Transverse colon (tissue), 4 donors: ENCODE data around the gene OXLD1. TPM values are rescaled to one million over a fixed set of nuclear protein-coding genes. Genes with fewer than 3 reads are reported as not detected.

Source experiments
- DNase-seq: peaks from one replicate; pipeline ENCODE4 v3.0.0-alpha.2; 2019
- H3K27ac ChIP-seq, 4 donors: fragments of 200-600 bp; sonication (generic); 2 replicates each; pipeline ENCODE4 v1.5.1; 2016 to 2018; ENCODE audit warnings: inconsistent platforms in 4 of 4
- H3K27me3 ChIP-seq: fragments of 200-600 bp; sonication (generic); 2 replicates; pipeline ENCODE4 v1.5.1; 2017; ENCODE audit warnings: inconsistent platforms
- H3K36me3 ChIP-seq, 4 donors: fragments of 200-600 bp; sonication (generic); 2 replicates each; pipeline ENCODE4 v1.5.1; 2017 to 2019; ENCODE audit warnings: inconsistent platforms in 4 of 4
- H3K4me1 ChIP-seq, 4 donors: fragments of 200-600 bp; sonication (generic); 2 replicates each; pipeline ENCODE4 v1.5.1; 2017 to 2020; ENCODE audit warnings: inconsistent platforms in 4 of 4
- H3K4me3 ChIP-seq, 4 donors: fragments of 200-600 bp; sonication (generic); 1 replicate in 1 of 4; 2 replicates in 3 of 4; pipeline versions ENCODE4 v1.5.1 to v1.6.1; 2017 to 2019; ENCODE audit warnings: inconsistent platforms in 4 of 4
- H3K9me3 ChIP-seq, 2 donors: fragments of 200-600 bp; sonication (generic); 2 replicates each; pipeline ENCODE4 v1.5.1; 2017 to 2019; ENCODE audit warnings: inconsistent platforms in 2 of 2
- EP300 ChIP-seq: sonication (generic); formaldehyde crosslinking; IDR thresholded peaks from one replicate; pipeline ENCODE4 v1.6.1; 2017; ENCODE audit warnings: antibody characterized with exemption, low read depth
- POLR2A ChIP-seq: fragments of 450-650 bp; IDR thresholded peaks from one replicate; pipeline ENCODE4 v1.6.1; 2016; ENCODE audit warnings: antibody characterized with exemption, mild to moderate bottlenecking, moderate library complexity
- POLR2AphosphoS5 ChIP-seq, 3 donors: sonication (generic); formaldehyde crosslinking; IDR thresholded peaks; one replicate each; pipeline ENCODE4 v1.6.1; 2016; ENCODE audit warnings: antibody characterized with exemption in 3 of 3
- WGBS, 2 donors: methylation state at CpG; one replicate each; pipeline ENCODE4 v1.1.5; 2018; ENCODE audit warnings: low coverage in 1 of 2; 5-methylcytosine and 5-hydroxymethylcytosine counted together
- in situ Hi-C, 4 donors: fragments of 200-750 bp; cut with MboI; loops; one replicate each; pipeline versions ENCODE4 v1.15.0 to v1.15.1; 2017; ENCODE audit warnings: low sequenced_read_pairs in 3 of 4, low pct_ligation_motif_present in 1 of 4, low pct_unique_long_range_greater_than_20kb in 1 of 4
- intact Hi-C: fragments of 100-400 bp; cut with DNase I; formaldehyde crosslinking; loops from one replicate; pipeline ENCODE4 v1.15.1; 2023; ENCODE audit warnings: low total_unique reads
- total RNA-seq, 4 donors: library from RNA; depleted of rRNA; stranded (reverse); fragments of >200 nt; gene quantifications; one replicate each; pipeline ENCODE4 v1.1.0, GENCODE V29; 2016
- TF ChIP-seq, protein P1 (sequence below), 5 experiments: fragments of 200-600 bp in 3 of 5; fragments of 450-650 bp in 2 of 5; sonication (generic) in 3 of 5; IDR thresholded peaks; 1 replicate in 2 of 5; 2 replicates in 3 of 5; pipeline ENCODE4 v1.5.1; 2016 to 2017; ENCODE audit warnings: antibody characterized with exemption in 5 of 5, inconsistent platforms in 3 of 5, mild to moderate bottlenecking in 2 of 5, moderate library complexity in 1 of 5

OXLD1 gene
- total RNA-seq, 4 donors from 2014 or later, result 21.4 to 63.6 (median 41.2) TPM

DNA sequence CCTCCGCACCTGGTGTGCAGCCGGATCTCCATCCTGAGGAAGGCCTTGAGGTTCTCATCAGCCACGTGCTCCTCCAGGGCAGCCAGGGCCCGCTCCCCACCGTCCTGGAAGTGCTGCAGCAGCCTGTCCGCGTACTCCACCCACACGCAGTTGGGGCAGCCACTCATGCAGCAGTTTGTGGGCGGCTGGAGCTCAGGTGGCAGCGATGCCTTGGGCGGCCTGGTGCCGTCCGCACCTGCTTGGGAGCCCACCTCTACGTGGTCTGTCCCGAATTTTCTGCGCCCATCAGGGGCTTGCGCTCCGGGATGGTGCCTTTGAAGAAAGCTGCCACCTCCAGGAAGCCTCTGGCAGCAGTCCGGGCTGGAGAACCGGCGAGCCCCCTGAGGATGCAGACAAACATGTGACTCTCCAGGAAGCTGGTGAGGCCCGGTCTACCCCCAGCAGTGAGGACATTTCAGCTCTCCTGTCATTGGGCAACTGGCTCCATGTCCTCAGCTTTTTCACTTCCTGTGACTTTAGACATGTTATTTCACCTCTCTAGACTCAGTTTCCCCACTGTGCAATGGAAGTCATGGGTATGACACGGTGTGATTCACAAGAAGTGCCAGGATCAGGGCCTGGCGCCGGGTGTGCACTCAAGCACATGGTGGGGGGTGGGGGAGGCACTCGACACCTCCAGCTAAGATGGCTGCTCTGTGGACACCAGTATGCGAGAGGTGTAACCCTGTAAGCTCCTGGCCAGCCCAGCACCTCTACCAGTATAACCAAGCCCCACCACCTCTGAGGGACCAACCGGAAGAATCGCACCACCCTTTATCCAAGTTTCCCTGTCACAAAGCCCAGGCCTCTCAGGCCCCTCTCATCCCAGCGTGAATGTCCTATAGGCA lies 957 bp downstream of the OXLD1 start:
- Histone ChIP-seq H3K4me1 (peaks cover 10 to 22% (median 20%) of the 10 kb centered on the region in 4 donors), H3K36me3 (peaks cover 0 to 4% (median 0%) of the 10 kb centered on the region in 4 donors), H3K27me3 (no peaks in the 10 kb centered on the region), H3K9me3 (no peaks in the 10 kb centered on the region), H3K27ac (peak overlapping the region; percentile 90 to 94 (median 92)), H3K4me3 (peak overlapping the region; percentile 95 to 98 (median 96))
- in situ Hi-C loops, result no loop called here
- intact Hi-C loops, result no loop called here
- WGBS, 2 donors, result 45% methylated on average over 24 of the region's 30 CpGs; no CpG with 5 or more reads in 1 of the 2 donors
- TF ChIP-seq POLR2A (no peak), POLR2AphosphoS5 (IDR thresholded peaks at IDR 0.05) (no peak), EP300 (no peak)
- TF ChIP-seq, protein P1, sequence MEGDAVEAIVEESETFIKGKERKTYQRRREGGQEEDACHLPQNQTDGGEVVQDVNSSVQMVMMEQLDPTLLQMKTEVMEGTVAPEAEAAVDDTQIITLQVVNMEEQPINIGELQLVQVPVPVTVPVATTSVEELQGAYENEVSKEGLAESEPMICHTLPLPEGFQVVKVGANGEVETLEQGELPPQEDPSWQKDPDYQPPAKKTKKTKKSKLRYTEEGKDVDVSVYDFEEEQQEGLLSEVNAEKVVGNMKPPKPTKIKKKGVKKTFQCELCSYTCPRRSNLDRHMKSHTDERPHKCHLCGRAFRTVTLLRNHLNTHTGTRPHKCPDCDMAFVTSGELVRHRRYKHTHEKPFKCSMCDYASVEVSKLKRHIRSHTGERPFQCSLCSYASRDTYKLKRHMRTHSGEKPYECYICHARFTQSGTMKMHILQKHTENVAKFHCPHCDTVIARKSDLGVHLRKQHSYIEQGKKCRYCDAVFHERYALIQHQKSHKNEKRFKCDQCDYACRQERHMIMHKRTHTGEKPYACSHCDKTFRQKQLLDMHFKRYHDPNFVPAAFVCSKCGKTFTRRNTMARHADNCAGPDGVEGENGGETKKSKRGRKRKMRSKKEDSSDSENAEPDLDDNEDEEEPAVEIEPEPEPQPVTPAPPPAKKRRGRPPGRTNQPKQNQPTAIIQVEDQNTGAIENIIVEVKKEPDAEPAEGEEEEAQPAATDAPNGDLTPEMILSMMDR (IDR thresholded peaks at IDR 0.05), result no peak
- DNase-seq, result peak; percentile 39

DNA sequence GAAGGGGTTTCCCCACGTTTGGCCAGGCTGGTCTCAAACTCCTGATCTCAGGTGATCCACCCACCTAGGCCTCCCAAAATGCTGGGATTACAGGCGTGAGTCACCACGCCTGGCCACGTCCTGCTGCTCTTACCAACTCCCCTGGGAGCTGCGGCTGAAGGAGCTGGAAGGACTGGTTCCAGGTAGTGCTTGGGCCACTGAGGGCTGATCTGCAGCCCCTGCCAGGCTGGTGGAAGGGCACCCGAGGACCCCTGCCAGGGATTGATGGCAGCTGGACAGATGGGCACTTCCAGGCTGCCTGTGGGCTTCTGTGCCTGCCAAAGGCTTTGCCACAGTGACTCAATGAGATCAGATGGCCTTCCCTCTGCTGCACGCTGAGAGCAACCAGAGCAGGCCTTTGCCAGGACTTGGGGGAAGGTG lies 2.3 kb downstream of the OXLD1 start:
- Histone ChIP-seq H3K36me3 (no peaks in the 10 kb centered on the region), H3K27ac (no peak overlapping the region), H3K9me3 (no peaks in the 10 kb centered on the region), H3K4me3 (no peak overlapping the region), H3K27me3 (no peaks in the 10 kb centered on the region), H3K4me1 (peaks cover 10 to 28% (median 21%) of the 10 kb centered on the region in 4 donors)
- intact Hi-C loops, result no loop called here
- TF ChIP-seq, protein P1 (IDR thresholded peaks at IDR 0.05), result no peak
- TF ChIP-seq POLR2AphosphoS5 (IDR thresholded peaks at IDR 0.05) (no peak), EP300 (no peak)
- in situ Hi-C loops, result no loop called here
- 85% methylated on average over 6 of the region's 7 CpGs; no CpG with 5 or more reads in 1 of the 2 donors for WGBS, 2 donors
- no peak for DNase-seq

DNA sequence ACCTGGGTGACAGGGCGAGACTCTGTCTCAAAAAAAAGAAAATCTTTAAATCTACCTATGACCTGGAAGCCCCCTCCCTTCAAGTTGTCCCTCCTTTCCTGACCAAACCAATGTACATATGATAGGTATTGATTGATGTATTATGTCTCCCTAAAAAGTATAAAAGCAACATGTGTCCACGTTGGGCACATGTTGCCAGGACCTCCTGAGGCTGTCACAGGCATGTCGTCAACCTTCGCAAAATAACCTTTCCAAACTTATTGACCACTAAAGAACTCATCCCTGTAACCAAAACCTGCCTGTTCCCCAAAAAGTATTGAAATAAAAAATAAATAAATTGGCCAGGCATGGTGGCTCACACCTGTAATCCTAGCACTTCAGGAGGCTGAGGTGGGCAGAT lies 4.4 kb downstream of the OXLD1 start:
- no peaks in the 10 kb centered on the region for H3K36me3 ChIP-seq
- H3K27me3 ChIP-seq, result no peaks in the 10 kb centered on the region
- in situ Hi-C loops, result no loop called here
- intact Hi-C loops, result no loop called here
- no peak for TF ChIP-seq POLR2AphosphoS5 (IDR thresholded peaks at IDR 0.05)
- TF ChIP-seq EP300, result no peak
- TF ChIP-seq, protein P1 (IDR thresholded peaks at IDR 0.05), result no peak
- TF ChIP-seq POLR2A, result no peak
- no peak overlapping the region for H3K4me3 ChIP-seq
- no peaks in the 10 kb centered on the region for H3K9me3 ChIP-seq
- H3K27ac ChIP-seq, result no peak overlapping the region
- peaks cover 5 to 18% (median 11%) of the 10 kb centered on the region in 4 donors for H3K4me1 ChIP-seq
- no peak for DNase-seq
- WGBS, 2 donors, result 90 to 95% methylated on average over 4 of the region's 4 CpGs

DNA sequence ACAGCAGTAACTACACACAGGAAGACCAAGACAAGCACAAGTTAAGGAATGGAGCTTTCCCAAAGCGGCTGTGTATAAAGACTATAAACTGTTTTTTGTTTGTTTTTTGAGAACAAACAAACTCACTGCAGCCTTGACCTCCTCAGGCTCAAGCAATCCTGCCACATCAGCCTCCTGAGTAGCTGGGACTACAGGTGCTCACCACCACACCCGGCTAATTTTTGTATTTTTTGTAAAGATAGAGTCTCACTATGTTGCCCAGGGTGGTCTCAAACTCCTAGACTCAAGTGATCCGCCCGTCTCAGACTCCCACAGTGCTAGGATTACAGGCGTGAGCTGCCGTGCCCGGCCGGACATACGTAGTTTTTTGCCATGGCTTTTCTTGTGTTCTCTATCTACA lies 6.0 kb downstream of the OXLD1 start:
- Histone ChIP-seq H3K27me3 (no peaks in the 10 kb centered on the region), H3K4me1 (peaks cover 2 to 12% (median 4%) of the 10 kb centered on the region in 4 donors), H3K36me3 (no peaks in the 10 kb centered on the region), H3K4me3 (no peak overlapping the region), H3K9me3 (no peaks in the 10 kb centered on the region), H3K27ac (no peak overlapping the region)
- DNase-seq, result no peak
- 88 to 92% methylated on average over 1 to 9 of the region's 9 CpGs for WGBS, 2 donors
- no peak for TF ChIP-seq POLR2AphosphoS5 (IDR thresholded peaks at IDR 0.05)
- TF ChIP-seq POLR2A, result no peak
- no peak for TF ChIP-seq EP300
- TF ChIP-seq, protein P1 (IDR thresholded peaks at IDR 0.05), result no peak
- in situ Hi-C loops, result no loop called here
- intact Hi-C loops, result no loop called here
